Measurements from ENCODE around the gene ABHD14A.
"Not testable (repeated sequence)": the region's sequence is repeated elsewhere in the genome, so short reads cannot be mapped to it uniquely, and the experiment has no call there.

Gene ABHD14A

DNA sequence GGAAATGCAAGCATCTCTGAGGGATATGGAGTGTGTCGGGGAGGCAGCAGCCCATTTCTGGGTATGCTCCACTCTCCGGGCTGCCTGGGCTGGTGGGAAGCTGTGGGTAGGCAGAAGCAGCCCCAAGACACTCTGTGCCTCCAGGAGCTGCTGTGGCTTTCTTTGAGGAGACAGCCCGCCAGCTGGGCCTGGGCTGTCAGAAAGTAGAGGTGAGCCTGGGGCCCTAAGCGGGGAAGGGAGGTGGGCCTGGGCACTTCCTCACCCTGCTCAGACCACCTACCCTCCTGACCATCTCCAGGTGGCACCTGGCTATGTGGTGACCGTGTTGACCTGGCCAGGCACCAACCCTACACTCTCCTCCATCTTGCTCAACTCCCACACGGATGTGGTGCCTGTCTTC is 10.2 kb downstream of the ABHD14A start:
- no peak for DNase-seq (ENCODE audit: low read depth)
- H3K4me3 ChIP-seq (ENCODE audit: low read length): no peak overlapping the region
- TF ChIP-seq, protein P1, sequence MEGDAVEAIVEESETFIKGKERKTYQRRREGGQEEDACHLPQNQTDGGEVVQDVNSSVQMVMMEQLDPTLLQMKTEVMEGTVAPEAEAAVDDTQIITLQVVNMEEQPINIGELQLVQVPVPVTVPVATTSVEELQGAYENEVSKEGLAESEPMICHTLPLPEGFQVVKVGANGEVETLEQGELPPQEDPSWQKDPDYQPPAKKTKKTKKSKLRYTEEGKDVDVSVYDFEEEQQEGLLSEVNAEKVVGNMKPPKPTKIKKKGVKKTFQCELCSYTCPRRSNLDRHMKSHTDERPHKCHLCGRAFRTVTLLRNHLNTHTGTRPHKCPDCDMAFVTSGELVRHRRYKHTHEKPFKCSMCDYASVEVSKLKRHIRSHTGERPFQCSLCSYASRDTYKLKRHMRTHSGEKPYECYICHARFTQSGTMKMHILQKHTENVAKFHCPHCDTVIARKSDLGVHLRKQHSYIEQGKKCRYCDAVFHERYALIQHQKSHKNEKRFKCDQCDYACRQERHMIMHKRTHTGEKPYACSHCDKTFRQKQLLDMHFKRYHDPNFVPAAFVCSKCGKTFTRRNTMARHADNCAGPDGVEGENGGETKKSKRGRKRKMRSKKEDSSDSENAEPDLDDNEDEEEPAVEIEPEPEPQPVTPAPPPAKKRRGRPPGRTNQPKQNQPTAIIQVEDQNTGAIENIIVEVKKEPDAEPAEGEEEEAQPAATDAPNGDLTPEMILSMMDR (IDR thresholded peaks at IDR 0.05; ENCODE audit: insufficient read depth, low read depth, low read length, missing control alignments): no peak

DNA sequence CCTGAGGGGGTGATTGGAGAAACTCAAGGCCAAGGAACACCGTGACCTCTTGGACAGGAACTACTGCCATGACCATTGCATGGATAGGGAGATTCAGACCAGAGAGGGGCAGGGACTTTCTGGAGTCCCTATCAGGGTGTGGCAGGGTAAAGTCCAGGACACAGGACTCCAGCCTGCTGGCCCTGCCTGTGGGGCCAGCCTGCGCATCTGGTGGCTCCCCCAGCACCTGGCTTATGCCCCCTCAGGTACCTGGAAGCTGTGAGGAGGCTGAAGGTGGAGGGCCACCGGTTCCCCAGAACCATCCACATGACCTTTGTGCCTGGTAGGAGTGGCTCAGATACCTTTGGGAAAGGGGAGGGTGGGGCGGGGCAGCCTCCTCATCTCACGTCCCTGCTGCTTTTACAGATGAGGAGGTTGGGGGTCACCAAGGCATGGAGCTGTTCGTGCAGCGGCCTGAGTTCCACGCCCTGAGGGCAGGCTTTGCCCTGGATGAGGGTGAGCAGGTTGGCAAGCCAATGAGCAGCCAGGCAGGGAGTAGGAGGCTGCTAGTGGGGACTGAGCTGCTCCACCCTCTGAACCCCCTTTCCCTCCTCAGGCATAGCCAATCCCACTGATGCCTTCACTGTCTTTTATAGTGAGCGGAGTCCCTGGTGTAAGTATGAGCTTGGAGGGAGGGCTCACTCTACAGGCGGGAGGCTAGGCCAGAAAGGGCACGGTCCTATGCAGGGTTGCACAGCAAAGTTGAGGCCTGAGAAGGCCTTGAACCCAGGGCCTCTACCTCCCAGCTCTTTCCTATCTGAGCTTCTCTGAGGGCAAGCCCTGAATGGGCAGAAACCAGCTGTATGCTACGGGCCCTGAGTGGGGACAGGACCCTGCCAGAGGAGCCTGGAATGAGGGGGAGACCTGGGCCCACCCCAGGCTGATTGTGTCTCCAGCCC is 11.4 kb downstream of the ABHD14A start:
- TF ChIP-seq, protein P1 (IDR thresholded peaks at IDR 0.05; ENCODE audit: insufficient read depth, low read depth, low read length, missing control alignments): no peak
- no peak overlapping the region for H3K4me3 ChIP-seq (ENCODE audit: low read length)
- DNase-seq (ENCODE audit: low read depth): no peak

- TF ChIP-seq, protein P1 (IDR thresholded peaks at IDR 0.05; ENCODE audit: insufficient read depth, low read depth, low read length, missing control alignments): no peak
- no peak for DNase-seq (ENCODE audit: low read depth)
- H3K4me3 ChIP-seq (ENCODE audit: low read length): no peak overlapping the region
These were observed 12.7 kb downstream of the ABHD14A start for GRCh38 chr3:51987568-51987967.

DNA sequence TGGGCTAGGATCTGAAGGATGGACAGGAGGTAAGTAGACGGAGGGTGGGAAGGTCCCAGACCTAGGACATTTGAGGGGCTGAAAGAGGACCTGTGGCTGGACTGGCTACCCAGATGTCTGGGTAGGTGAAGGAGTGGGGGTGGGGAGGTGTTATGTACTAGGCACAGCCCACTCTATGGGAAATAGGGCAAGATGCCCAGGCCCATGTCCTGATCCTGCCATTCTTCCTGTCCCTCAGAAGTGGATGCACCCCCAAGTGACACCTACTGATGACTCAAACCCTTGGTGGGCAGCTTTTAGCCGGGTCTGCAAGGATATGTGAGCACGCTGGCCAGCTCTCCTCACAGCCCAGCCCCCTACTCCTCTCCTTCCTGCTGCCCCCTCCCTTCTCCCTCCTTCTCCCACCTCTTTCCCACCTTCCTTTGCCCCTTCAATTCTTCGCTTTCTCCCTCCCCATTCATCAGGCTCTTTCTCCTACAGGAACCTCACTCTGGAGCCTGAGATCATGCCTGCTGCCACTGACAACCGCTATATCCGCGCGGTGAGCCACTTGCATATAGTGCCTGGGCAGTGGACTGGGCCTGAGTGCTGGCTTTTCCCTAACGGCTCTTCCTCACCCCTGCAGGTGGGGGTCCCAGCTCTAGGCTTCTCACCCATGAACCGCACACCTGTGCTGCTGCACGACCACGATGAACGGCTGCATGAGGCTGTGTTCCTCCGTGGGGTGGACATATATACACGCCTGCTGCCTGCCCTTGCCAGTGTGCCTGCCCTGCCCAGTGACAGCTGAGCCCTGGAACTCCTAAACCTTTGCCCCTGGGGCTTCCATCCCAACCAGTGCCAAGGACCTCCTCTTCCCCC is 13.7 kb downstream of the ABHD14A start:
- no peak overlapping the region for H3K4me3 ChIP-seq (ENCODE audit: low read length)
- DNase-seq (ENCODE audit: low read depth): no peak
- TF ChIP-seq, protein P1 (IDR thresholded peaks at IDR 0.05; ENCODE audit: insufficient read depth, low read depth, low read length, missing control alignments): no peak

DNA sequence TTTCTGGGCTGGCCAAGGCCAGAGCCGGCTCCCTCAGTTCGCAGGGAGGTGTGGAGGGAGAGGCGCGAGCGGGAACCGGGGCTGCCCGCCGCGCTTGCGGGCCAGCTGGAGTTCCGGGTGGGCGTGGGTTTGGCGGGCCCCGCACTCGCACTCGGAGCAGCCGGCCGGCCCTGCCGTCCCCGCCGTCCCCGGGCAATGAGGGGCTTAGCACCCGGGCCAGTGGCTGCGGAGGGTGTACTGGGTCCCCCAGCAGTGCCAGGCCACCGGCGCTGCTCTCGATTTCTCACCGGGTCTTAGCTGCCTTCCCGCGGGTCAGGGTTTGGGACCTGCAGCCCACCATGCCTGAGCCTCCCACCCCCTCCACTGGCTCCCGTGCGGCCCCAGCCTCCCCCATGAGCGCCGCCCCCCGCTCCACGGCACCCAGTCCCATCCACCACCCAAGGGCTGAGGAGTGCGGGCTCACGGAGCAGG is 15.7 kb downstream of the ABHD14A start:
- DNase-seq (ENCODE audit: low read depth); H3K4me3 ChIP-seq (ENCODE audit: low read length): not testable (repeated sequence)

DNA sequence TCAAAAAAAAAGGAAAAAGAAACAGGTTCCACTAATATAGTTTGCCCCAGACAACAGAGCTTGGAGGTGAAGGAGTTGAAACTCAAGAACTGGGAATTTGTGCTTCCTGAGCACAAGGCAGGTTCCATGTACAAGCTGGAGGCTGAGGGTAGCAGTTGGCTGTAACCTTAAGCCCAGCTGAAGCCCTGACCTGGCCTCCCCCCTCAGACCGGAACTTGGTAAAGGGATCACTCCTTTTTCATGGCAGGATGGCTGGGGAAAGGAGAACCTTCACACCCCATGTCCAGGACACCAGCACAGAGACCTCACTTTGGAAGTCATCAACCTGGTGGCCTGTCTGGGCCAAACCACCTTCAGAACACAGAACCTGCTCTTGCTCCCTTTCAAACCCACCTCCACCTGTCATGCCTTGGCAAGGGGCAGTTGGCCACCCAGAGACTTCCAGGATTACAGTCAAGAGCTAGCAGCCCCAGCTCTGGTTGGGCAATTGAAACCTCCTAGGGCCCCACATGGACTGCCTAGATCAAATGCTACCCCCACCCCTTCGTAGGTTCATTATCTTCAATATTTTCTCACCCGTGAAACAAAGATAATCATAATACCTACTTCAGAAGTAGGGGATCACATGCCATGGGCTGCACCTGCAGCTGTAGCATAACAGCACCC is 17.3 kb downstream of the ABHD14A start:
- no peak overlapping the region for H3K4me3 ChIP-seq (ENCODE audit: low read length)
- TF ChIP-seq, protein P1 (IDR thresholded peaks at IDR 0.05; ENCODE audit: insufficient read depth, low read depth, low read length, missing control alignments): no peak

GRCh38 chr3:51993657-51994056 is 18.8 kb downstream of the ABHD14A start:
- not testable (repeated sequence) for H3K4me3 ChIP-seq (ENCODE audit: low read length); DNase-seq (ENCODE audit: low read depth)

More for the DNA sequence above, 17.3 kb downstream of the ABHD14A start:
- DNase-seq (ENCODE audit: low read depth): no peak

Measured in epithelial cell of esophagus (primary cell).